Stimulated activated naive CD8-positive, alpha-beta T cell treated with anti-CD3 and anti-CD28 coated beads, Interleukin-15, Interleukin-2, amounts not matched to agents 100 U/mL and 50 U/mL, for 24 hours (primary cell): ENCODE data around the gene TSBP1.
"Not testable (repeated sequence)": the region's sequence is repeated elsewhere in the genome, so short reads cannot be mapped to it uniquely, and the experiment has no call there.

Experiments
- ATAC-seq: fragments of 150-1000 bp; cut with Tn5 transposase; one replicate; pipeline ENCODE4 v1.10.0; 2021
- DNase-seq: peaks from one replicate; pipeline ENCODE4 v3.0.0; 2021

TSBP1 gene

DNA sequence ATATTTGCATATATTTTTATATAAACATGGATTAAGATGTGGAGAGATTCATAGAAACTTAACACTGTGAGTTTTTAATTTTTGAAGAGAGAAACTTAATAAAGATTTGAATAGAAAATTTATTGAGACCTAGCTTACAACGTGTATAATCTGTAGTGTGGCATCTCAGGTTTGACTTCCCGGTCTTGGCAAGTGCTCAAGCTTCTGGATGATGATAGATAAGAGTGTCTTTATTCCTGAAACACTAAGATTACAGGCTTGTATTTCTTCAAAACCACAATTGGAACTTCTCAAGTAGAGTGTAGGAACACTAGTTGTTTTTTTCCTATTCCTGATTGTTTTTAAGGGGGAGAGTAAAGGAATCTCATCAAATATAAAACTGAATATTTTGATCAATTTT, 83.3 kb downstream of the TSBP1 start:
- DNase-seq (no peak), ATAC-seq (no peak)

DNA sequence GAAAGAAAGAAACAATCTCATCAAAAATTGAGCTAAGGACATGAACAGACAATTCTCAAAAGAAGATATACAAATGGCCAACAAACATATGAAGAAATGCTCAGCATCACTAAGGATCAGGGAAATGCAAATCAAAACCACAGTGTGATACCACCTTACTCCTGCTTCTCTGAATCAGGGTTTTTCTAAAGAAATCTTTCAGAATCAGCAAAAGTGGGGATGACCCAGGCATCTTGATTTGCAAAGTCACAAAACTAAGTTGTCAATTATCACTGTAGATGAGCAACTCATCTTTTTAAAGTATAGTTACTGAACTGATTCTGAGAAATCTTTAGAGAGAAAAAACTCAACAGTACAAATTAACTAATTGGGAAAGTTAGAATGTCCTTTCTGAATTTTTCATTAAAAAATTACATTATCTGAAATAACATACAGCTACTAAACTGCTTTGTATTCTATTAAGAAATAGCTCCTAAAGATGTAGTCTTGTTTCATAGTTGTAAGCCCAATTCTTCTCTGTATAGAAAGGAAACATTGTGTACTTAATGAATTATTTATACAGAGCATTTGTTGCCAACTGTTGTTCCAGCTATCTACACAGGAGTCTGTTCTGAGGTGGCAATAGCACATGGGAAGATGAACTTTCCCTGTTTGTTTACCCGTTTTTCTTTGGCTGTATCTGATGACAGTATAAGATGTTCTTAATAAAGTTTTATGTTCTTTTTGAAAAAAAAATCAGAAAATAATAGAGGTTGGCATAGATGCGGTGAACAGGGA, 97.7 kb downstream of the TSBP1 start:
- not testable (repeated sequence) for ATAC-seq, DNase-seq

DNA sequence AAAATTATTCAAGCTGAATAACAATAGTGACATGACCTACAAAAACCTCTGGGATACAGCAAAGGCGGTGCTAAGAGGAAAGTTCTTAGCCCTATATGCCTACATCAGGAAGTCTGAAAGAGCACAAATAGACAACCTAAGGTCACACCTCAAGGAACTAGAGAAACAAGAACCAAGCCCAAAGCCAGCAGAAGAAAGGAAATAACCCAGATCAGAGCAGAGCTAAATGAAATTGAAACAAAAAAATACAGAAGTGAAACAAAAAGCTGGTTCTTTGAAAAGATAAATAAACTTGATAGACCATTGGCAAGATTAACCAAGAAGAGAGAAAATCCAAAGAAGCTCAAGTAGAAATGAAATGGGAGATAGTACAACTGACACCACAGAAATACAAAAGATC, 100.3 kb downstream of the TSBP1 start:
- ATAC-seq, result no peak
- no peak for DNase-seq

DNA sequence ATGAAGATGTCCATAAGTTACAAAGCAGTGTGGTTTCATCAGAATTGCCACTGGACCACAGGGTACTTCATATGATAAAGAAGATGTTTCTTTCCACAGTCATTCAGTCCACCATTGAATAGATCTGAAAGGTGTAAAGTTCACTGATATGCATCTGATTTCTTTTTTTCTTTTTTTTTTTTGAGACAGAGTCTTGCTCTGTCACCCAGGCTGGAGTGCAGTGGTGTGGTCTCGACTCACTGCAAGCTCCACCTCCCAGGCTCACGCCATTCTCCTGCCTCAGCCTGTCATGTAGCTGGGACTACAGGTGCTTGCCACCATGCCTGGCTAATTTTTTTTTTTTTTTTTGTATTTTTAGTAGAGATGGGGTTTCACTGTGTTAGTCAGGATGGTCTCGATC, 103.2 kb downstream of the TSBP1 start:
- ATAC-seq, DNase-seq: not testable (repeated sequence)

DNA sequence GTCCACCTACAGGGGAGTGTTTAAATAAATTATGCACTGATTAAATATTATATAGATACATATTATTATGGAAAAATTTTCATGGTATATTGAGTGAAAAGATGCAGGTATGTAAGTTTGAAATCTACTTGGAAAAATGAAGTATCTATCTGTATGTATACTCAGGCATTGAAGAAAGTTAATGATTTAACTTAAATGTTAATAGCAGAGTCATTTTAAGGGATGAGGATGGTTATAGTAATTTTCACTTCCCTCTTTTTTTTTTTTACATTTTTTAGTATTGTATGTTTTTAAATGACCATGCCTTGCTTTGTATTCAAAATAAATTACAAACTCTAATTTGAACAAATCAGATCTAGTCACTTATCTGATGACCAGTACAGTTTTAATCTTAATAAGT, 104.7 kb downstream of the TSBP1 start:
- ATAC-seq (no peak), DNase-seq (no peak)

GRCh38 chr6:32257262-32257661, 114.4 kb downstream of the TSBP1 start:
- not testable (repeated sequence) for ATAC-seq

GRCh38 chr6:32255199-32256153, 116.2 kb downstream of the TSBP1 start:
- DNase-seq (peak; percentile 74), ATAC-seq (peak; percentile 89)

More at GRCh38 chr6:32257262-32257661, 114.4 kb downstream of the TSBP1 start:
- DNase-seq, result not testable (repeated sequence)

GRCh38 chr6:32254761-32255198, 116.9 kb downstream of the TSBP1 start:
- DNase-seq (no peak), ATAC-seq (peak; percentile 9)

GRCh38 chr6:32252331-32253009, 119.2 kb downstream of the TSBP1 start:
- ATAC-seq (peak; percentile 35), DNase-seq (no peak)

GRCh38 chr6:32249262-32249661, 122.4 kb downstream of the TSBP1 start:
- no peak for ATAC-seq
- DNase-seq, result no peak

DNA sequence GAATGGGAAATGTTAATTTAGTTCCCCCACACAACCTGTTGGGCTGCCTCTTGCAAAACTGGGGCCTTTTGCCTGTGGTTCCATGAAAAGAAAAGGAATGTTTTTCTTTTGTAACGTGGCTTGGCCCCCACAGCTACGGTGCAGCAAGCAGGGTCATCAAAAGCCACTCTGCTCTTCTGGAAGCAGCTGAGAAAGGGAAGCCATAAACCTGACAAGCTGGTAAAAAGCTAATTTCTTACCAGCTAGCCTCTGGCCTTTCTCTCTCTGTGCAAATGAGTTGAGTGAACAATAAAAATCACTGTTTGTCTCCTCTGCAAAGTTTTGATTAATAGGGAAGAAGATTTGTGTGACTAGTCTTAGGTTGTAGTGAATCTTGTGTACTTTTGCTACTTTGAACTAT, 124.3 kb downstream of the TSBP1 start:
- DNase-seq (no peak), ATAC-seq (no peak)

- peak; percentile 71 for ATAC-seq
- DNase-seq, result peak; percentile 83
Observed at GRCh38 chr6:32244946-32245398, 126.7 kb downstream of the TSBP1 start.

GRCh38 chr6:32244270-32244669, 127.4 kb downstream of the TSBP1 start:
- no peak for DNase-seq
- no peak for ATAC-seq
